ENCODE data around the gene CMTM7. TPM values are rescaled to one million over a fixed set of nuclear protein-coding genes. Genes with fewer than 3 reads are reported as not detected.

Gene CMTM7
- total RNA-seq, 1 donor from 2014 or later: 40.7 TPM

- no peak for TF ChIP-seq CTCF (IDR thresholded peaks at IDR 0.05; ENCODE audit: insufficient read depth, low read length, poor library complexity, severe bottlenecking)
- DNase-seq (ENCODE audit: low read depth): no peak
These were observed 32.4 kb downstream of the CMTM7 start for GRCh38 chr3:32423956-32424557.

GRCh38 chr3:32424581-32425250, 33.1 kb downstream of the CMTM7 start:
- no peaks in the 10 kb centered on the region for H3K27me3 ChIP-seq (ENCODE audit: control insufficient read depth, insufficient read depth, low read length)
- TF ChIP-seq CTCF (IDR thresholded peaks at IDR 0.05; ENCODE audit: insufficient read depth, low read length, poor library complexity, severe bottlenecking): no peak

More at GRCh38 chr3:32423956-32424557, 32.4 kb downstream of the CMTM7 start:
- no peaks in the 10 kb centered on the region for H3K27me3 ChIP-seq (ENCODE audit: control insufficient read depth, insufficient read depth, low read length)
- H3K4me3 ChIP-seq (ENCODE audit: low read depth, low read length): no peak overlapping the region
- H3K36me3 ChIP-seq (ENCODE audit: control insufficient read depth, insufficient read depth, low read length): no peaks in the 10 kb centered on the region

GRCh38 chr3:32428092-32429068, 36.7 kb downstream of the CMTM7 start:
- H3K27me3 ChIP-seq (ENCODE audit: control insufficient read depth, insufficient read depth, low read length): no peaks in the 10 kb centered on the region
- H3K4me3 ChIP-seq (ENCODE audit: low read depth, low read length): no peak overlapping the region
- no peak for DNase-seq (ENCODE audit: low read depth)
- H3K36me3 ChIP-seq (ENCODE audit: control insufficient read depth, insufficient read depth, low read length): no peaks in the 10 kb centered on the region
- no peak for TF ChIP-seq CTCF (IDR thresholded peaks at IDR 0.05; ENCODE audit: insufficient read depth, low read length, poor library complexity, severe bottlenecking)

More at GRCh38 chr3:32424581-32425250, 33.1 kb downstream of the CMTM7 start:
- H3K36me3 ChIP-seq (ENCODE audit: control insufficient read depth, insufficient read depth, low read length): no peaks in the 10 kb centered on the region
- no peak for DNase-seq (ENCODE audit: low read depth)
- no peak overlapping the region for H3K4me3 ChIP-seq (ENCODE audit: low read depth, low read length)

- Histone ChIP-seq H3K36me3 (ENCODE audit: control insufficient read depth, insufficient read depth, low read length) (no peaks in the 10 kb centered on the region), H3K27me3 (ENCODE audit: control insufficient read depth, insufficient read depth, low read length) (no peaks in the 10 kb centered on the region), H3K4me3 (ENCODE audit: low read depth, low read length) (no peak overlapping the region)
- TF ChIP-seq CTCF (IDR thresholded peaks at IDR 0.05; ENCODE audit: insufficient read depth, low read length, poor library complexity, severe bottlenecking): no peak
- no peak for DNase-seq (ENCODE audit: low read depth)
These were observed 39.2 kb downstream of the CMTM7 start for GRCh38 chr3:32430900-32431299.

- no peak for DNase-seq (ENCODE audit: low read depth)
- H3K27me3 ChIP-seq (ENCODE audit: control insufficient read depth, insufficient read depth, low read length): no peaks in the 10 kb centered on the region
- H3K36me3 ChIP-seq (ENCODE audit: control insufficient read depth, insufficient read depth, low read length): no peaks in the 10 kb centered on the region
- H3K4me3 ChIP-seq (ENCODE audit: low read depth, low read length): no peak overlapping the region
- no peak for TF ChIP-seq CTCF (IDR thresholded peaks at IDR 0.05; ENCODE audit: insufficient read depth, low read length, poor library complexity, severe bottlenecking)
These were observed 39.8 kb downstream of the CMTM7 start for GRCh38 chr3:32431481-32431880.
